Stimulated activated CD4-positive, alpha-beta T cell treated with anti-CD3 and anti-CD28 coated beads, TNF-alpha, amount 100 ng/mL, for 48 hours (primary cell): ENCODE results near the gene PTPN23.
"Not testable (repeated sequence)": the region's sequence is repeated elsewhere in the genome, so short reads cannot be mapped to it uniquely, and the experiment has no call there.

Source experiments
- DNase-seq, 3 donors: peaks; one replicate each; pipeline ENCODE4 v3.0.0-alpha.2; 2020; ENCODE audit warnings: low read depth in 3 of 3

The PTPN23 gene

DNA sequence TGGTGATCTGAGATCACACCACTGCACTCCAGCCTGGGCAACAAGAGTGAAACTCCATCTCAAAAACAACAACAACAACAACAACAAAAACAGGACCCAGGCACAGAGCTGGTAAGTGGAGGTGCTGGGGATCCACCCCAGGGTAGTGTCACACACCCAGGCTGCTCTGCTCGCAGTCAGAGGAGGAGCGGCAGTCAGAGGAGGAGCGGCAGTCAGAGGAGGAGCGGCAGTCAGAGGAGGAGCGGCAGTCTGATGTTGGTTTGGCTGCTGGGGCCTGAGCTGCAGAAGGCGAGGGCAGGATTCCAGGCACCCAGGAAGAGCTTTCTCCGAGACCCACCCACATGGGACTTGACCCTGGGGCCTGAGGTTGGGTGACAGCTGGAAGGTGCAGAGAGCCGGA lies 10.8 kb upstream of the PTPN23 start:
- not testable (repeated sequence) for DNase-seq

DNA sequence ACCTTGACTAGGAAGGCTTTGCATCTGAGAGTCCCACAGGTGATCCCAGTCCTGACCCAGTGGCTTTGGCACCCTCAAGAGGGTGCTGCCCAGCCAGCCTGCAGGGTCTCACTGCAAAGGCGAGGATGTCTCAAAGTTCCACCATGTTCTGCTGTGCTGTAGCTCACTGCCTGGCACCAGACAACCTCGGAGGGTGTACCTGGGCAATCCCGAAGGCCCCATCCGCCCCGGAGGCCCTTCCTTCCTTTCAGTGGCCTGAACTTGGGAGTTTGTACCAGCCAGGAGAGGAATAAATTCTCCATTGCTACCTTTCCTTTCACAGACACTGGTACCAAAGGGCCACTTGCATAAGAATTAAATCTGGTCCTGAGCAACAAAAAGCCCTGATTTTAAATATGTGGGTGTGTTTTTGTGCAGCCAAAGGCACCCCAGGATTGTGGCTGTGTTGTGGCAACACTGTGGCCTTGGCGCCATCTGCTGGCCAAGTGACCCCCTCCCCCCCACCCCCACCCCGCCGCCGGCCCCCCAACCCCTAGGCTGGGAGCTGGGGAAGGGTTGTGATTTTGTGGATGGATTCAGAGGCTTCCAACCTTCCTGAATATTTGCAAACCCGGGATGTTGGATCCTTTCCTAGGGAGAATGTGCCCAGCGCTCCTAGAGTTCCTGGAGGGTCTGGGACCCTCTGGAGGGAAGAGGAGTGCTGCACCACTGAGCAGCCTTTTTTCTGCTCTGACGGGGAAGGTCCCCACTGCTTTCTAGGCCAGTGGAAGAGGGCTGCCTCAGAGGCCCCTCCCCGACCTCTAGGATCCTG lies 9.7 kb upstream of the PTPN23 start:
- DNase-seq = peak in 1 of 3 donors; percentile 46

DNA sequence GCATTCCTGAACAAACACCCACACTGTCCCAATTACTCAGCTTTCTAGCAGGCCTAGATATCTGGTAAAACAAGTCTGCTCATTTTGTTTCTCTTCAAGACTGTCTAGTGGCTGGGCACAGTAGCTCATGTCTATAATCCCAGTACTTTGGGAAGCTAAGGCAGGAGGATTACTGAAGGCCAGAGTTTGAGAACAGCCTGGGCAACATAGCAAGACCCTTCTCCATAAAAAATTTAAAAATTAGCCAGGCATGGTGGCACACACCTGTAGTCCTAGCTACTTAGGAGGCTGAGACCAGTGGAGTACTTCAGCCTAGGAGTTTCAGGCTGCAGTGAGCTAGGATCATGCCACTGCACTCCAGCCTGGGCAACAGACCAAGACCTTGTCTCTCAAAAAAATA lies 6.2 kb upstream of the PTPN23 start:
- DNase-seq = no peak

DNA sequence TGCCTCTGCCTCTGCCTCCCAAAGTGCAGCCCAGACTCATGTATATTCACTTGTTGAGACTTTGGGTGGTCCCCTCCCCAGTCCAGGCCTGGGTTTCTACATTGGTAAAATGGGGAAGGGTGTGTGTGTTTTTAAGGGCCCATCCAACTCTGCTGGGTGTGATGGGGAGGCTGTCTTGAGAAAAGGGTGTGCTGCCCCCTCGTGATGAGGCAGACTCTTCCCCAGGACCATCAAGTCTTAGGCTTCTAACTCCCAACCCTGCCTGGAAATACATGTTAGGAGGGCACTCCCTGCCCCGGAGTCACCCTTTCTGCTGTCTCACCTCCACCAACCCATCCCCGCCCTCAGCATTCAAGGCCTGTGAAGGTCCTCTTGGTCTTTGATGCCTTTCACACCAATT lies 4.4 kb upstream of the PTPN23 start:
- DNase-seq = no peak

DNA sequence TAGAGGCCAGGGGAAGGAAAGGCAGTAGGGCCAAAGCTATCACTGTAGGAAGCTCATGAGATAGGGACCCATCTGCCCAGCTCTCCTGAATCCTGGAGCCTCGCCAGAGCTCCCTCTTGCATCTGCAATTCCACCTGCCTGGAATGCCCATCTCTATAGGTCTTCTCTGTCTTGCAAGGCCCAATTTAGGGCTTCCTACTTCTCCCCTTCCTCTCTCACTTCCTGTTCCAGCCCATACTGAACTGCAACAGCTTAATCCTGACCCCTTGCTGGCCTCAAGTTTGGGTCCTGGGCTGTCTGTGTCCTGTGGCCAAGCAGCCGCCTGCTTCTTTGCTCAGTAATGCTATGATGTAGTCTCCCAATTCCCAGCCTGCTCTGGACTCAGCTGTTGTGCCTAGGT lies 3.6 kb upstream of the PTPN23 start:
- DNase-seq = no peak

DNA sequence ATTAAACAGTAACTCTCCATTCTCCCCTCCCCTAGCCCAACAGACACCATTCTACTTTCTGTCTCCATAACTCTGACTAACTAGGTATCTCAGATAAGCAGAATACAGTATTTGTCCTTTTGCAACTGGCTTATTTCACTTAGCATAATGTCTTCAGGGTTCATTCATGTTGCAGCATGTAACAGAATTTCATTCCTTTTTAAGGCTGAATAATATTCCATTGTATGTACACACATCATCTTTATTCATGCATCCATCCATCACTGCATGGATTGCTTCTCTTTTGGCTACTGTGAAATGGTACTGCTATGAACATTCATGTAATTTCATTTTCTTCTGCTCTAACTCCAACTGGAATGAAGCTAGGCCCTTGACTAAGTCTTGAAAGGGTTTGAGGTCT lies 2.0 kb upstream of the PTPN23 start:
- no peak for DNase-seq

DNA sequence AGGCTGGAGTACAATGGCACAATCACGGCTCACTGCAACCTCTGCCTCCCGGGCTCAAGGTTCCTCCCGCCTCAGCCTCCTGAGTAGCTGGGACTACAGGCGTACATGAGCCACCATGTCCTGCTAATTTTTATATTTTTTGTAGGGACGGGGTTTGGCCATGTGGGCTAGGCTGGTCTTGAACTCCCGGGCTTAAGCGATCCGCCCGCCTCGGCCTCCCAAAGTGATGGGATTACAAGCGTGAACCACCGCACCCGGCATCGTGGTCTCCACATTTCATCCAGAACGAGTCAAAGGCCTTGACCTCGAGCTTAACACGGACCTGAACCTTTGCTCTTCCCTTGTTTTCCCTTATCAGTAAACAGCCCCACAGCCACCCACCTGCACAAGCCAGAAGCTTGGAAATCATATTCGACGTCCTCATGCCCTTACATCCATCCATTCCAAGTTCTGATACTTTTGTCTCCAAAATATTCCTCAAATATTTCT lies 1.4 kb upstream of the PTPN23 start:
- DNase-seq = no peak

DNA sequence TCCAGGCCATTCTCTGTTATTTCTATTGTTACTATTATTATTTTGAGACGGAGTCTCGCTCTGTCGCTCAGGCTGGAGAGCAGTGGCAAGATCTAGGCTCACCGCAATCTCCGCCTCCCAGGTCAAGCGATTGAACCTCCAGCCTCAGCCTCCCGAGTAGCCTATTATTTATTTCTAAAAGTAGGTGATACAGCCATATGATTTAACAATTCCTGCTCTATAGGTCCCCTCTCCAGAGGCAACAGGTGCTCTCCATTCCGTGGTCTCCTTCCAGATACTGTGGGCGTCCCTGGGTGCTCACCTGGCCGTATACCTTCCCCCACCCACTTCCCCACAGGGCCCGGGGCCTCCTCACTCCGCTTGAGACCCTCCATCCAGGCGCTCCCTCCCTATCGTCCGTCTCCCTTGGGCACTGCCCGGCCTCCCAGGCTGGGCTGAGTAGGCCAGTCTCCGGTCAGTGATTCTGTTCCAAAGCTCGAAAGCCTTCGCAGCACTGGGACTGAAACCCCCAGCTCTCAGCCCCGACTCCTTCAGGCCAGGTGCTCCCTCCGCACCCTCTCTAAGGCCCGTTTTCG lies 708 bp upstream of the PTPN23 start:
- no peak for DNase-seq

DNA sequence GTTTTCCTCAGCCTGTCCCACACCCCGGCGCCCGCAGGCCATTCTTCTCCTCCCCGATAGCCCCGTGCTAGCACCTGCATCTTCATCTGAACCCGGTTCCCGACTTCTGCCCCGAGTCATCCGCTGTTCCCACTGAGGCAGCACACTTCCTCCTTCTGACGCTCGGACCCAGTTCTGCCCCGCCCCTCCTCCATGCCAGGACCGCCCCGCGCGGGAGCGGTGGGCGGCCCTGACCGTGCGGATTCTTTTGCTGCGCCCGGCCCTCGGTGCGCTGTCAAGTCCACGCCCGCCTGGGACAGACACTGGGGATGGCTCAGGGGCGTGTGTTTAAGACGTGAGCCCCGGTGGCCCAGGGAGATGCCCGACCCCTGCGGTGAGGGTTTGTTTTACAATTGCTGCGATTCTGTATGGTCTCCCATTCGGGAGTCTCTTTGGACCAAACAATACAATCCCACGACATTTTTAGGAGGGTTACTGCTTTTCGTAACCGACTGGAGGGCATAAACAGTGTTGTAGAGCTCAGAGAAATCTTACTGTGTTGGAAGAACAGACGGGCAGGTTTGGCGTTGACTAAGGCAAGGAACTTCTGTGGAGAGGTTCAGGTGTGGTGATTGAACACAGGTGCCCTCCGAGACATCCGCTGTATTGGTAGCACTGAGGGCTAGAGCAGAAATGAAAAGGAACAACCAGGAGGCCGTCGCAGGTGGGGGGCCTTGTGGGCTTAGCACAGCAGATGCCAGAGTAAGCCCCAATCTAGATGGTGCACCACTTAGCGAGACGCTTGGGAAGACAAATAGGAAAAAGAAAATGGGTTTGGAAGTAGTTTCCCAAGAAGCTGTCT lies 716 bp downstream of the PTPN23 start:
- peak; percentile 64 to 81 (median 66) for DNase-seq

DNA sequence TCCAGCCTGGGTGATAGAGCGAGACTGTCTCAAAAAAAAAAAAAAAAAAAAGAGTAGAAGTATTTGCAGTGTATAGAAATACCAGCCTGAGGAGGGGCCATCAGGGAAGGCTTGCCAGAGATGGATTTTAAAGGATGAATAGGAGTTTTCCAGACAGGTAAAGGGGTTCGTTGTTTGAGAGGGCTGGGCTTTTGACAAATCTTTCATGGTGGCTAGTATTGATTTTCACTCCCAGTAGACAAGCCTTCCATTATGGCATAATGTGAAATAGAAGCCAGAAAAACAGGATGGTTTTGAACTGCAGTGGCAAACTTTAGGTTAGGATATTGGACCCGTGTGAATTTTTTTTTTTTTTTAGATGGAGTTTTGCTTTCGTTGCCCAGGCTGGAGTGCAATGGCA lies 3.6 kb downstream of the PTPN23 start:
- no peak for DNase-seq

DNA sequence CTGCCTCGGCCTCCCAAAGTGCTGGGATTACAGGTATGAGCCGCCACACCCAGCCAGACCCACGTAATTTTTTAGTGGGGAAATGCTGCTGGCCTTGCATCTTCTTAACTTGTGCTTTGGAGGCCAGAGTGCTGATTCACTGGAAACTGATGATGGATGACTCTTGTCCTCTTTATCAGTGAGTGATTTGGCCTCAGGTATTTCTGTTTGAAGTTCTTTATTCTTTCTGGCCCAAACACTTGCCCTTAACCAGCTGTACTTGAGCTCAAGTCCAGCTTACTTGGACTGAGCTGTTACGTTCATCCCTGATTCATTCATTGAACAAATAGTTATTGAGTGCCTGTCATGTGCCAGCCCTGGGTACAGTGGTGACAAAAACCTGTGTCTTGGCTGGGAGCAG lies 4.2 kb downstream of the PTPN23 start:
- DNase-seq = no peak

DNA sequence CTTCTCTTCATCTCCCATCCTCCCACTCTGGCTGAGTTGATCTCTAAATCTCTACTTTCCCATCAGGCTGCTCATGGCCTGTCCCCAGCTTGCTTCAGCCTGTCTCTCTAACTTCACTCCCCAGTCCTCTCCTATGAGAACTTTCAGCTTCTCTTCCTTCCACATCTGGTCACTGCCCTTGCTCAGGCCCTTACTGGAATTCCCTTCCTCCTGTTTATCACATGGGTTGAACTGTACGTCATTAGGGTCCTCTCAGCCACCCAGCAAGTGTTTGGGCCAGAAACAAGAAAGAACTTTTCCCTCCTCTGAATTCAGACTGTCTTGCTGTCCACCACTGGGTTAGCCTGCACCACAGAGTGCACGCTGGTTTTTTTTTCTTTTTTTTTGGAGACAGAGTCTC lies 5.0 kb downstream of the PTPN23 start:
- DNase-seq = no peak

DNA sequence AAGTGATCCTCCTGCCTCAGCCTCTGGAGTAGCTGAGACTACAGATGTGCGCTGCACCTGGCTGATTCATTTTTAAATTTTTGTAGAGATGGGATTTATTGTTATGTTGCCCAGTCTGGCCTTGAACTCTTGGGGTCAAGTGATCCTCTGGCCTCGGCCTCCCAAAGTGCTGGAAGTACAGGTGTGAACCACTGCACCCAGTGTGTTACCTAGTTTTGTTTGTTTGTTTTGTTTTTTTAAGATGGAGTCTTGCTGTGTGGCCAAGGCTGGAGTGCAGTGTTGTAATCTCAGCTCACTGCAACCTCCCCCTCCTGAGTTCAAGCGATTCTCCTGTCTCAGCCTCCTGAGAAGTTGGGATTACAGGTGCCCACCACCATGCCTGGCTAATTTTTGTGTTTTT lies 12.1 kb downstream of the PTPN23 start:
- DNase-seq = no peak

DNA sequence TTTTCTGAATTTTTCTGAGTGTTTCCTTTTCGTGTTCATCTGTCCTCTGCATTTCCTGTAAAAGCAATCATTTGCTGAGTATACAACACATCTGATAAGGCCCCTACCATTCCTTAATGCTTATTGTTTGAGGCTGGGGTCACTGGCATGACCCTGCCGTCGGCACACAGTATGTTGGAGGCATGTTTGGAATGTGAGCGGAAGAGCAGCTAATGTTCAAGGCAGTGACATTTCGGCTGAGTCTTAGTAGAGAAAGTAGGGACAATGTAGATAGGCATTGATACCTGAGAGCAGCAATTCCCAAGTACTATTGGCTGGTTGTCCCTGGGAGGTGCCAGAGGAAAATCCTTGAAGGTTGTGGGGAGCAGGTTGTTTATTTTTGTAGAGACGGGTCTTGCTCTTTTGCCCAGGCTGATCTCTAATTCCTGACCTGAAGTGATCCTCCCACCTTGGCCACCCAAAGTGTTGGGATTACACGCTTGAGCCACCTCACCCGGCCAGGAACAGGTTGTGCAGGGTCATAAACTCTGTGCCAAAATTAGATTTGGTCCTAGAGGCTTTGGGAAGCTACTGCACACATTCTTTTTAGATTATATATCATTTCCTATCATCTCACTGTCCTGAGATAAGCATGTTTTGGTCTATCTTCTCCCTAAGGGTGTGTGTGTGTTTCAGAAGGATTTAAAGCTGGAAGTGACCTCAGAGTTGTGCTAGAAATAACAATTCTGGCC lies 13.5 kb downstream of the PTPN23 start:
- DNase-seq = no peak

DNA sequence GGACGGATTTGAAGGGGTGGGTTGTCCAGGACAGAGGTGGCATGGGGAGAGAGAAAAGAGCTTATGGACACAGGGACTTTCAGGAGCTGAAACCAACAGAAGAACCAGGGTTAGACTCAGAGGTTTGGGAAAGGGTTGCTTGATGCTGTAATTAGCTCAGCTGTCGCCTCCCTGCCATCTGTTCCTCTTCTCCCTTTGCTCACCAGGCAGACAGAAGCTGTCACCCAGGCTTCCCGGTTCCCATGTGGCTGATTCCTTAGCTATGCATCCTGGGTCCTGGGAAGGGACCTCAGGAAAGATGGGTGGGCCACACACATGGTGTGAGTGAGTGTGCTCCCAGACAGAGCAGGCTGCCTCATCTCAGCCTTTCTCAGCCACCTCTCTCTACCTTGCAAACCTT lies 14.1 kb downstream of the PTPN23 start:
- DNase-seq = no peak

DNA sequence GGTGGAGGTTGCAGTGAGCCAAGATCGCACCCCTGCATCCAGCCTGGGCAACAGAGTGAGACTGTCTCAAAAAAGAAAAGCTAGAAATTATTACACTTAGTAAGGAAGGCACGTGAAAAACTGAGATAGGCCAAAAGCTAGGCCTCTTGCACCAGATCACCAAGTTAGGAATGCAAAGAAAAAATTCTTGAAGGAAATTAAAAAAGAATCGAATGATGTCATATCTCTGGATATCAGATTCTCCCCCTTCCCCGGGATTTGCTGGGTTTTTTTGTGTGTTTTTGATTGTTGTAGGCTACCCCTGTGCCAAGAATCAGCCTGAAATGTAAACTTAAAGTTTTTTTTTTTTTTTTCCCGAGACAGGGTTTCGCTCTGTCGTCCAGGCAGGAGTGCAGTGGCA lies 17.4 kb downstream of the PTPN23 start:
- DNase-seq = no peak

DNA sequence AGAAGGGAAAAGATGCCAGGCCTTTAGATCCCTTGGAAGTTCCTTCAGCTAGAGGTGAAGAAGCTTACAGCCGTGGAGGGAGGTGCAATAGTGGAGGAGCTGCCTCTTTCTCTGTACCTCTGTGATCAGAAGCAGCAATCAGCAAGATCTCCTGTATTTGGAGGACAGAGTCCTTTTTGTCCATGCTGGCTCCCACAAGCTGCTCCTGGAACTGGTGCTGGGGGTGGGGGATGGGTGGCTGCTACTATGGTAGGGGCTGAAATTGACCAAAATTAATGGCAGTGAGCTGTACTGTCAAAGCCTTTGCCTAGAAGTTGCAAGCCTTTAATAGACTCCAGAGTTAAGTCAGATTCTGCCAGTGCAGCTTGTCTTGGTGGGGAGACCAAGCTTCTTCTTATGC lies 18.2 kb downstream of the PTPN23 start:
- no peak for DNase-seq

DNA sequence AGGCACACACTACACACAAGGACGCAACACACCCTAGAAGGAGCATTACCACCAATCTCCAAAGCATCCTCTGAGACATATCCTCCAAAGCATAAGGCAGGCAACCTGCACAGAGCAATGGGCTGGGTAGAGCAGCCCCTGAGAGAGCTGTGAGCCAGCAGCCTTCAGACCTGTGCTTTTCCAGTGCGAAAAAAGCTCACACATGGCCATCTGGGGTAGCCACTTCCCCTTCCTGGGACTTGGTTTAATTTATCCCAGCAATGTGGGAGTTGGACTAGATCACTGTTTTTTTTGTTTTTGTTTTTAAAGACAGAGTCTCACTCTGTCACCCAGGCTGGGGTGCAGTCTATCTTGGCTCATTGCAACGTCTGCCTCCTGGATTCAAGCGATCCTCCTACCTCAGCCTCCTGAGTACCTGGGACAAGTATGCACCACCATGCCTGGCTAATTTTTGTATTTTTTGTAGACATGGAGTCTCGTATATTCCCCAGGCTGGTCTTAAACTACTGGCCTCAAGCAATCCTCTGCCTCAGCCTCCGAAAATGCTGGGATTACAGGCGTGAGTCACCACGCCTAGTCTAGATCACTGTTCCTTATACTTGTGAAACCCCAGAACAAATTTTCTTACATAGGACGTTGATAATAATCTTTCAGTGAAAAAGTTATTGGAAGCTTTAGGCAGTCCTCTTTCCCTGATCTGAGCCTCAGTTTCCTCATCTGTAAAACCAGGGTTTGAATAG lies 18.9 kb downstream of the PTPN23 start:
- no peak for DNase-seq

DNA sequence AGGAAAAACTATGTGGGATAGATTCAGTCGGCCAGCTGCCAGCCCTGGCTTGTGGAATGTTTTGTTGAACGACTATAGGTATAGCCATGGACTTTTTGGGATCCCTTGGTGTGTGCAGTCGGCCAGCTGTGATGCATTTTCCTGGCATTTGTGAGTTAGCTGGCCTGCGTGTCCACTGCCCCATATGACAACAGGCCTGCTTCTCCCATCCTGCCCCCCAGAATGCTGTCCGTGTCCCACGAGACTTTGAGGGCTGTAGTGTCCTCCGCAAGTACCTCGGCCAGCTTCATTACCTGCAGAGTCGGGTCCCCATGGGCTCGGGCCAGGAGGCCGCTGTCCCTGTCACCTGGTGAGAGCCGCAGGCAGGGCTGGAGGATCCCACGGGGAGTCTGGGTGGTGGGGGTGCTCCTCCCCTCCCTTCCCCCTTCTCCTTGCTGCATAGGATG lies 23.6 kb downstream of the PTPN23 start:
- DNase-seq = no peak

DNA sequence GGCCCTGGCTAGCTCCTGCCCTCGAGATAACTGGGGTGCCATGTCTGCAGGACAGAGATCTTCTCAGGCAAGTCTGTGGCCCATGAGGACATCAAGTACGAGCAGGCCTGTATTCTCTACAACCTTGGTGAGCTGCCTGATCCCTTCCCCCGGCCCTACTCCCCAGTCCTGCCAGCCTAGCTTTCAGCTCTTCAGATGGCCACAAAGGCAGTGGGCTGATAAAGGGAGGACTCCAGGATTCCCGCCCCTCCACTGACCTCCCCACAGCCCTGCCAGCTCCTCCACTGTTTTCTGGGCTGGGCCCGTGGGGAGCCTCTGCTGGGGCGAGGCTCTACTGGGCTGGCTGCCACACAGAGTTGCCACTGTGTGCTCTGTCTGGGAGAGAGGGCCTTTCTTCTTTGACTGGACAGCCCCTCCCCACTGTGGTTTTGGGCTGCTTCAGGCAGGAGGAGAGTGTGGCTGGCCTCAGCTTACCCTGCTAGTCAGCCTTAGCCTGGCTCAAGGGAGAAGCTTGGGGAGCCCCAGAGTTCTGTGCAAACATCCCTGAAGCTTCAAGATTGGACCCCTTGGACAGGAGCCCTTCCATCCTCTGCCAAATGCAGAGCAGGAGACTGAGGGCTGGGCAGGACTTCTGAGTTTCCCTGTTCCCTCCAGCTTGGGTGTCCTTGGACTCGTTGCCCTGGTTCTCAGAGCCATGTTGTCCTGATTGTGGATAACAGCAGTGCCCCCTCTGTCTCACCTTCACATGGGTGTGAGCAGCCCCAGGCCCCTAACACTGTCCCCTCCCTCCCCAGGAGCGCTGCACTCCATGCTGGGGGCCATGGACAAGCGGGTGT lies 24.4 kb downstream of the PTPN23 start:
- DNase-seq = no peak
